ENCODE results near the gene C1QTNF6. TPM values are rescaled to one million over a fixed set of nuclear protein-coding genes. Genes with fewer than 3 reads are reported as not detected.
"Not testable (repeated sequence)": the region's sequence is repeated elsewhere in the genome, so short reads cannot be mapped to it uniquely, and the experiment has no call there.

C1QTNF6 gene
- total RNA-seq, 1 experiment from 2014 or later, result 14.1 TPM

DNA sequence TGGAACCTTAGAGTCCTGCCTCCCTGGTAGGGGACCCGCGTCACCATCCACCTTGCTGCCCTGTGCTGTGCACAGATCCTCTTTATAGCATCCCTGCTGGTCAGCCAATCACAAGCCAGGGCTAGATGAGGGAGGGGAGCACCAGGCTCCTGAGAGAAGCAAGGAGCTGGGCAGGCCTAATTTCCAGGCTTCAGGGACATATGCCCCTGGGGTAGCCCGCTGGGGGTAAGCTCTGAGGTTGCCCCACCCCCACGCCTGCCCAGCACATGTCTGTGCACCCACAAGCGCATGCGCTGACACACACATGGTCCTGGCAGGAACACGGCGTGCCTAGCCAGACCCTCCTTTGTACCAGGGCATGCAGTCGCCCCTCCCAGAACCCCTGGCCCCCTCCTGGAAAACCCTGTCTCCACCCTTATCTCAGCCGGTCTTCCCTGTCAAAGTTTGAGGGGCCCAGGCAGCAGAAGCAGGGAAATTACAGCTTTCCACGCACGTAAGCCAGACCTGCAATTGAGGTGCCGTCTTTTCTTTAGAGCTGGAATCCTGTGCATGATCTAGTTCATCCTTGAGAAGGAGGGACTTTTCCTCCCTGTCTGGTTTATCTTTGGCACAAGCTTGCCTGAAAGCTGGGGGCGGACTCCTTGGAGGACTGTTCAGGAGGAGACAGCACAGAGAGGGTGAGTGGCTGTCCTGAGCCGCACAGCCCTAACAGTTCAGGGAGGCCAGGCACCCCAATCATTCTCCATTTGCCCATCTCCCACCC is 22.2 kb upstream of the C1QTNF6 start:
- in situ Hi-C loops (cut with HindIII; ENCODE audit: low pct_unique_long_range_greater_than_20kb, low sequenced_read_pairs), result no loop called here
- DNase-seq (ENCODE audit: low read depth), result no peak

DNA sequence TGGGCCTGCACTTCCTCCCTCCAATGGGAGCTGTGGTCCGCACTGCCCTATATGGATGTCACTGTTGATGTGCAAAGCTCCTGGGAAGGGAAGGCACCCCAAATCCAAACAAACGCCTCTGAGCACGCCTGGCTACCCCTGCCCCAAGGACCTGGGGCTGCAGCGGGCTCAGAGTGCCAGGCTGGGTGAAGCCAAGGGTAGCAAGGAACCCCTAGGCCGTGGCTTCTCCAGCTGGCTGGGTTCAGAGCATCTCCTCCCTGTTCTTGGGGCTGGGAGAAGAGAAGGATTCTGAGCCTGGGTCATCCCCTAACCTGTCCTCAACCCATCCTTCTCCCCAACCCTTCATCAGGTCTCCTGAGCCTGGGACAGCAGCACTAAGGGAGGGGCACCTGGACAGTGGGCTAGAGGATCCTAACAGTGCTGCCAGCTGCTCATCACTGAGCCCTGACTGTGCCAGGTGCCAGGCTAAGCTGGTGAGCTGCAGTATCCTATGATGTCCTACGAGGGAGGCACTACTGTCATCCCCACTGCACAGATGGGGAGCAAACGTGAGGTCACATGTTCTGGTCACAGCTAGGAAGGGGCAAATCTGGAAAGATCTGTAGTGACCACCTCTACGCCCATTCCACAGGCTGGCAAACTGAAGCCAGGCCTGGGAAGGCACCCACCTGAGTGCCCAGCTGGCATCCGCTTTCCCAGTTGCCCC is 21.2 kb upstream of the C1QTNF6 start:
- in situ Hi-C loops (cut with HindIII; ENCODE audit: low pct_unique_long_range_greater_than_20kb, low sequenced_read_pairs), result no loop called here
- DNase-seq (ENCODE audit: low read depth), result no peak

DNA sequence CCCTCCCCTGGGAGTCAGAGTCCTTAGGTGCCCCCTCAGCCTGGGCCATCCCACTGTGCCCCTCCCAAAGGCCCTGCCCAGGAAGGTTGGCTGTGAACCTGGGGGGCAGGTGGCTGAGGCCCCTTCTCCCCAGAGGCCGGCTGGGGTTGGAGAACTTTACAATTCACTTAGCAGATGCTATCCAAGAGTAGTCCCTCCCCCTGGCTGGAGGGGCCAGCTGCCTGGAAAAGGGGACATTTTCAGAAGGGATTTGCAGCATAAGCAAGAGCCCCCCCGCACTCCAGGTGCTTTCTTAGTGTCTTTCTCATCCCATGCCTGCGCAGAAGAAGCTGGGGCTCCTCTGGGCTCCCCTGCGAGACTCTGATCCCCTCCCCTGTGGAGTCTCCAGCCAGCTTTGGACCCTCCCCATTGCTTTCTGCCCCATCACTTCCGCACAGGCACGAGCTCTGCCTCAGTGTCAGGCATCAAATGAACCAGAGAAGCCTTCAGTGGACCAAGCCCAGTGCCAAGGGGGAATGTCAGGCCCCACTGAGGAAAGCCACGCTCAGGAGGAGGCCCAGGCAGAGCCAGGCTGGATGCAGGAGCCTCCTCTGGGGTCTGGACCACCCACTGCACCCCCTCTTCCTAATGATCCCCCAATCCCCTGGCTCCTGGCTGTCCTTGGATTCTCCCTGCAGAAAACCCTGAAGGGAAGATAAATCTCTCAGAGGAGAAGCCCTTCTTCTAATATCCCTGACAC is 20.5 kb upstream of the C1QTNF6 start:
- in situ Hi-C loops (cut with HindIII; ENCODE audit: low pct_unique_long_range_greater_than_20kb, low sequenced_read_pairs), result no loop called here
- DNase-seq (ENCODE audit: low read depth), result no peak

GRCh38 chr22:37207981-37208380 is 19.9 kb upstream of the C1QTNF6 start:
- in situ Hi-C loops (cut with HindIII; ENCODE audit: low pct_unique_long_range_greater_than_20kb, low sequenced_read_pairs), result no loop called here
- DNase-seq (ENCODE audit: low read depth), result no peak

DNA sequence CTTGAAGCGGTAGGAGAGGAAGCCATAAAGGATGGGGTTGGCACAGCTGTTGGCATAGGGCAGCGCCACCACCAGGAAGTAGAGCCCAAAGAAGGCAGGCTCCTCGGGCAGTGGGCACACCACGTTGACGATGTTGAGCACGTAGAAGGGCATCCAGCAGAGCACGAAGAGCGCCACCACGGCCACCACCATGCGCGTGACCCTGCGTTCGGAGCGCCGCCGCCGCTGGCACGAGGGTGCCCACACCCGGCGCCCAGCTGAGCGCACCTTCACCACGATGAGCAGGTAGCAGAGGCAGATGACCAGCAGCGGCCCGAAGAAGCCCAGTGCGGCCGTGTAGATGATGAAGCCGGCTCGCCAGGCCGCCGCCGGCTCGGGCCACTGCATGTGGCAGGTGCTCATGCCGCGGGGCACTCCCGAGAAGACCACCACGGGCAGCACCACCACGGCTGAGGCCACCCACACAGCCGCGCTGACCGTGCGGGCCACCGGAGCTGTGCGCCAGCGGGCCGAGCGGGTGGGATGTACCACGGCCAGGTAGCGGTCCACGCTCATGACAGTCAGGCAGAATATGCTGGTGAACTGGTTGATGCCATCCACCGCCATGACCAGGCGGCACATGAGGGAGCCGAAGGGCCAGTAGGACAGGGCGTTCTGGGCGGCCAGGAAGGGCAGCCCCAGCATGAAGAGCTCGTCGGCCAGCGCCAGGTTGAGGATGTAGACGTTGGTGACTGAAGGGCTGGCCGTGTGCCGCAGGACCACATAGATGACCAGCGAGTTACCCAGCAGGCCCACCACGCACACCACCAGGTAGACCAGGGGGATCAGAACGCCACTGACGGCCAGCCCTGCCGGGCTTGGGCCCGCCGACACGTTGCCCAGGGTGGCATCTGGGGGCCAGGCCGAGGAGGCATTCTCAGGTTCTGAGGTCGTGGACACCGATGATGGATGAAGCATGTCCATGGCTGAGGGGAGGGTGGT is 19.1 kb upstream of the C1QTNF6 start:
- no peak for DNase-seq (ENCODE audit: low read depth)
- in situ Hi-C loops (cut with HindIII; ENCODE audit: low pct_unique_long_range_greater_than_20kb, low sequenced_read_pairs), result no loop called here

- no peak for DNase-seq (ENCODE audit: low read depth)
- in situ Hi-C loops (cut with HindIII; ENCODE audit: low pct_unique_long_range_greater_than_20kb, low sequenced_read_pairs), result no loop called here
Observed at GRCh38 chr22:37206118-37206840, 18.2 kb upstream of the C1QTNF6 start.

GRCh38 chr22:37205046-37205445 is 17.0 kb upstream of the C1QTNF6 start:
- DNase-seq (ENCODE audit: low read depth), result no peak
- in situ Hi-C loops (cut with HindIII; ENCODE audit: low pct_unique_long_range_greater_than_20kb, low sequenced_read_pairs), result no loop called here

- no peak for DNase-seq (ENCODE audit: low read depth)
- in situ Hi-C loops (cut with HindIII; ENCODE audit: low pct_unique_long_range_greater_than_20kb, low sequenced_read_pairs), result no loop called here
Observed at GRCh38 chr22:37204045-37204655, 16.1 kb upstream of the C1QTNF6 start.

GRCh38 chr22:37203354-37204044 is 15.5 kb upstream of the C1QTNF6 start:
- DNase-seq (ENCODE audit: low read depth), result no peak
- in situ Hi-C loops (cut with HindIII; ENCODE audit: low pct_unique_long_range_greater_than_20kb, low sequenced_read_pairs), result no loop called here

- in situ Hi-C loops (cut with HindIII; ENCODE audit: low pct_unique_long_range_greater_than_20kb, low sequenced_read_pairs), result no loop called here
Observed at GRCh38 chr22:37202716-37203115, 14.7 kb upstream of the C1QTNF6 start.

DNA sequence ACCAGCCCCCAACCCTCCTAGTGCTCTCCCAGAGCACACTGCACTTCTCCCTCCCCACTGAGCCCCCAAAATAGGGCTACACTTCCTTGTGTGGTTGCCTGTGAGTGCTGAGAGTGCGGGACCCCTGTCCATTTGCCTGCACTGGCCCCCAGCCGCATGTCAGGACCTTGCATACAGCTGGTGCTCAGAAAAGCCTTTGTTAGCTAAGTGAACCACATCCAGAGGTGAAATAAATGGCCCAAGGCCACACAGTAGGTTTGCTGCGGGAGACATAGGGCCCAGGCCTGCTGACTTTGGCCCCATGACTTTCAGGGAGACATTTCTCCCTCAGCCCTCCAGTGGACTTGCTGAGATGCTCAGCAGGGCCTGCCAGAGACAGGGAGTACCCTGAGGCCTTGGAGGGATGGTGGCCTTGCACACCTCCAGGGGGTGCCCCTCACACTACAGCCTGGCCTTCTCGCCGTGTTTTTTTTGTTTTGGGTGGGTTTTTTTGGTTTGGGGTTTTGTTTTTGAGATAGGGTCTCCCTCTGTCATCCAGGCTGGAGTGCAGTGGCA is 14.0 kb upstream of the C1QTNF6 start:
- no peak for DNase-seq (ENCODE audit: low read depth)
- in situ Hi-C loops (cut with HindIII; ENCODE audit: low pct_unique_long_range_greater_than_20kb, low sequenced_read_pairs), result no loop called here

More at GRCh38 chr22:37202716-37203115, 14.7 kb upstream of the C1QTNF6 start:
- no peak for DNase-seq (ENCODE audit: low read depth)

DNA sequence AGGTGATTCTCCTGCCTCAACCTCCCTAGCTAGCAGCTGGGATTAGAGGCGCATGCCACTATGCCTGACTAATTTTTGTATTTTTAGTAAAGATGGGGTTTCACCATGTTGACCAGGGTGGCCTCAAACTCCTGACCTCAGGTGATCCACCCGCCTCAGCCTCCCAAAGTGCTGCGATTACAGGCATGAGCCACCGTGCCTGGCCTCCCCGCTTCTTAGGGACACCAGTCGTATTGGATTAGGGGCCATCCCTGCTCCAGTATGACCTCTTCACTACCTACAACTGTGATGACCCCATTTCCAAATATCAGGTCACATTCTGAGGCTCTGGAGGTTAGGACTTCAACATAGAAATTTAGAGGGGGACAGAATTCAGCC is 13.4 kb upstream of the C1QTNF6 start:
- in situ Hi-C loops (cut with HindIII; ENCODE audit: low pct_unique_long_range_greater_than_20kb, low sequenced_read_pairs); DNase-seq (ENCODE audit: low read depth): not testable (repeated sequence)

DNA sequence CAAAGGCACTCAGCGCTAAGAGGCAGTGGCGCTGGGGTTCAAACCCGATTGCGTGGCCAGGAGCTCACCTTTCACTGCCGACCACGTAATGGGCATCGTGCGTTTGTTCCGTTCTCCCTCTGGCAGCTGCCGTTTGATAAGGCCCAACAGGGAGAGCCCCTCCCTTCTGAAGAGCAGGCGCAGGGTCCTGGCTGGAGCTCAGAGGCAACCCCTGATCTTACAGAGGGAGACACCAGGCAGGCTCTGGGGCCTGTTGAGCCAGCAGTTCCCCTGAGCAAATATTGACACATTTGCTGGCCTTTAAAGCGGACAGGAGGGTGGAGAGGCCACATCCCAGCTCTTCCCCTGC is 11.7 kb upstream of the C1QTNF6 start:
- DNase-seq (ENCODE audit: low read depth), result no peak
- in situ Hi-C loops (cut with HindIII; ENCODE audit: low pct_unique_long_range_greater_than_20kb, low sequenced_read_pairs), result no loop called here

DNA sequence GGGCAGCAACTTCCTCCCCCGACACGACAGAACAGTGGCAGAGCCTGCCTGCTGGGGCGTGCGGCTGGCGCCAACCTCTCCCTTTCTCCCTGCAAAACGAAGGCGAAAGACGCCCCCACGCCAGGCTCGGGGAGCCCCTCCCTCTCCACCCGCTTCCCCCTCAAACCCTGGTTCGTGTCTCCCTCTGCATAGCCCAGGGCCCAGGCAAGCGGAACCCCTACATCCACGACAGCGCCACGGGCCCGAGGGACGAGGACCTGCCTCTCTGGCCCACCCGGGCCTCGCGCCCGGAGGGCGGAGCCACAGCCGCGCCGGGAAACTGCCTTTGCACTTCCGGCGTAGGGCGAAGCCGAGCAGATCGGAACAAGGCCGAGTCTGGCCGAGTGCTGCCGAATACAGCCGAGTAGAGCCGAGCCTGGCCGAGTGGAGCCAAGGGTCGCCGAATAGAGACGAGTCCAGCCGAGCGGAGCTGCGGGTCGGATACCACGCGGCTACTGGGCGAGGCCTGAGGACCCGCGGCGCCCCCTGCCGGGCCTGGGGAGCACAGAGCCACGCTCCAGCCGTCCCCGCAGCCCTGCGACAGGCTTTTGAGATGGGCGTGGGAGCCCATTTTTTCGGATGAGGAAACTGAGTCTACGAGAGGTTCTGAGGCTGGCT is 11.2 kb upstream of the C1QTNF6 start:
- peak; percentile 97 for DNase-seq (ENCODE audit: low read depth)
- in situ Hi-C loops (cut with HindIII; ENCODE audit: low pct_unique_long_range_greater_than_20kb, low sequenced_read_pairs), result no loop called here

DNA sequence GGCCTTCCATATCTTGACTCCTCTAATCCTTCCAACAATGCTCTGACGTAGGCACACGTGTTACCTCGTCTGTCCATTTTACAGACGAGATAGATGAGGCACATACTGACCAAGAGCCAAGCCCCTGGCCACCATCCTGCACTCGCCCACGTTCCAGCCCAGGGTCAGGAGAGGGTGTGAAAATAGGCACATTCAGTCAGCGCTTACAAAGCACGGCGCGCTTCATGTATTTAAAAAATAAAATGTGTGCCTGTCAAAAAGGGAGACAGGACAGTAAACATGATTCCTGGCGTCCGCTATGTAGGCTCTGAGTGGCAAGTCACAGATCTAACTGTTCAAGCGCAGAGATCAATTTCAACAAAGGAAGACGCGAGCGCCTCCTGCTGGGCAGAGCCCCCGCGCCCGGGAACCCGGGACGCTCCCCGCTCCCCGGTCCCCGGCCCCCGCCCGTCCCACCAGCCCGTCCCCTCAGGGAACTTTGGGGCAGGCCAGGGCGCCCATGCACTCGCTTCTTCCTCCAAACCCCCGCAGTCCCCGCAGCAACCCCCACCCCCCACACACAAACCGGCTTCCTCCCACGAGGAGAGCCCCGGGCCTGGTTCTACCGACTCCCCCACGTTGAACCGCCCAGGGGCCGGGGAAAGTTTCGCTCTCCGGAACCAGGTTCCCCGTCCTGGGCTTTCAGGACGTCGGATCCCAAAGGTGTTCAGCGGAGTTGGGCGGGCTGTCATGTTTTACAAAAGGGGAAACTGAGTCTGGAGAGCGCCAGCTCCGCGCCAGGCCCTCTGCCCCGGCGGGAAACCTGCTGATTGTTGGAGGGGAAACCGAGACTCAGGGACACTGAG is 10.4 kb upstream of the C1QTNF6 start:
- peak; percentile 87 for DNase-seq (ENCODE audit: low read depth)
- in situ Hi-C loops (cut with HindIII; ENCODE audit: low pct_unique_long_range_greater_than_20kb, low sequenced_read_pairs), result no loop called here
